Measurements from ENCODE around the gene CYB561.

DNA sequence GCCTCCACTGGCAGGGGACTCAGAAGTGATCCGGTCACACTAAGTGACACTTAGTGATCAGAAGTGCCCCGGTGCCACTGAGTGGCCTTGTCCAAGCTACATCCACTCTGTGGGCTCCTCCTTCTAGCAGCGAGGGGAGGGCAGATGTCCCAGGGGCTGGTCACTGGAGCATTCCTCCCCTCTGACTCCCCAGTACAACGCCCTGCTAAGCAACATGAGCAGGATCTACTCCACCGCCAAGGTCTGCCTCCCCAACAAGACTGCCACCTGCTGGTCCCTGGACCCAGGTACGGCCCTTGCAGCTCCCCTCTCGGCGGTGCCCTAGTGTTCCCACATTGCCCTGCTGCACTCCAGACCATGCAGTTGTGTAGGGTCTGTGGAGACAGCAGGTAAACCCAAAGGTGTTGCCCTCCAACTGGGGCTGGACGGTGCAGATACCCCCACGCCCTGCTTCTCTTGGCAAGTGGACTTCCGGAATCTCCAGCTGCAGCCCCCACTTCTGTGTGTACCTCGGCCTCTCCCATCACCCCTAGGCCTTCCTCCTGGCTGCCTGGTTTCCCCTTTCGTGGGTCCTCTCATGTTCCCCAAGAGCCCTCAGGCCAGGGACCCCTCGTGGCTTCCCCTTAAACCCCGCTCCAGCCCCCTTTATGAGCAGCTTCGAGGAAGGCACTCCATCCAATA, 32.8 kb upstream of the CYB561 start:
- TF ChIP-seq, protein P1, sequence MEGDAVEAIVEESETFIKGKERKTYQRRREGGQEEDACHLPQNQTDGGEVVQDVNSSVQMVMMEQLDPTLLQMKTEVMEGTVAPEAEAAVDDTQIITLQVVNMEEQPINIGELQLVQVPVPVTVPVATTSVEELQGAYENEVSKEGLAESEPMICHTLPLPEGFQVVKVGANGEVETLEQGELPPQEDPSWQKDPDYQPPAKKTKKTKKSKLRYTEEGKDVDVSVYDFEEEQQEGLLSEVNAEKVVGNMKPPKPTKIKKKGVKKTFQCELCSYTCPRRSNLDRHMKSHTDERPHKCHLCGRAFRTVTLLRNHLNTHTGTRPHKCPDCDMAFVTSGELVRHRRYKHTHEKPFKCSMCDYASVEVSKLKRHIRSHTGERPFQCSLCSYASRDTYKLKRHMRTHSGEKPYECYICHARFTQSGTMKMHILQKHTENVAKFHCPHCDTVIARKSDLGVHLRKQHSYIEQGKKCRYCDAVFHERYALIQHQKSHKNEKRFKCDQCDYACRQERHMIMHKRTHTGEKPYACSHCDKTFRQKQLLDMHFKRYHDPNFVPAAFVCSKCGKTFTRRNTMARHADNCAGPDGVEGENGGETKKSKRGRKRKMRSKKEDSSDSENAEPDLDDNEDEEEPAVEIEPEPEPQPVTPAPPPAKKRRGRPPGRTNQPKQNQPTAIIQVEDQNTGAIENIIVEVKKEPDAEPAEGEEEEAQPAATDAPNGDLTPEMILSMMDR (IDR thresholded peaks at IDR 0.05 in 2 of 3, conservative IDR thresholded peaks at IDR 0.05 in 1 of 3; ENCODE audit: control insufficient read depth in 2 of 3, extremely low read depth in 1 of 3, insufficient read depth in 1 of 3, low read depth in 3 of 3, low read length in 3 of 3) = peak; percentile 85 to 94 (median 86)
- TF ChIP-seq, protein P2, sequence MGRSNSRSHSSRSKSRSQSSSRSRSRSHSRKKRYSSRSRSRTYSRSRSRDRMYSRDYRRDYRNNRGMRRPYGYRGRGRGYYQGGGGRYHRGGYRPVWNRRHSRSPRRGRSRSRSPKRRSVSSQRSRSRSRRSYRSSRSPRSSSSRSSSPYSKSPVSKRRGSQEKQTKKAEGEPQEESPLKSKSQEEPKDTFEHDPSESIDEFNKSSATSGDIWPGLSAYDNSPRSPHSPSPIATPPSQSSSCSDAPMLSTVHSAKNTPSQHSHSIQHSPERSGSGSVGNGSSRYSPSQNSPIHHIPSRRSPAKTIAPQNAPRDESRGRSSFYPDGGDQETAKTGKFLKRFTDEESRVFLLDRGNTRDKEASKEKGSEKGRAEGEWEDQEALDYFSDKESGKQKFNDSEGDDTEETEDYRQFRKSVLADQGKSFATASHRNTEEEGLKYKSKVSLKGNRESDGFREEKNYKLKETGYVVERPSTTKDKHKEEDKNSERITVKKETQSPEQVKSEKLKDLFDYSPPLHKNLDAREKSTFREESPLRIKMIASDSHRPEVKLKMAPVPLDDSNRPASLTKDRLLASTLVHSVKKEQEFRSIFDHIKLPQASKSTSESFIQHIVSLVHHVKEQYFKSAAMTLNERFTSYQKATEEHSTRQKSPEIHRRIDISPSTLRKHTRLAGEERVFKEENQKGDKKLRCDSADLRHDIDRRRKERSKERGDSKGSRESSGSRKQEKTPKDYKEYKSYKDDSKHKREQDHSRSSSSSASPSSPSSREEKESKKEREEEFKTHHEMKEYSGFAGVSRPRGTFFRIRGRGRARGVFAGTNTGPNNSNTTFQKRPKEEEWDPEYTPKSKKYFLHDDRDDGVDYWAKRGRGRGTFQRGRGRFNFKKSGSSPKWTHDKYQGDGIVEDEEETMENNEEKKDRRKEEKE (IDR thresholded peaks at IDR 0.05) = no peak
- no peak for TF ChIP-seq RCOR1 (conservative IDR thresholded peaks at IDR 0.05; ENCODE audit: low read depth, low read length)
- no peak for TF ChIP-seq EZH2 (IDR thresholded peaks at IDR 0.05; ENCODE audit: borderline replicate concordance, control insufficient read depth, low read depth, low read length)
- TF ChIP-seq, protein P3, sequence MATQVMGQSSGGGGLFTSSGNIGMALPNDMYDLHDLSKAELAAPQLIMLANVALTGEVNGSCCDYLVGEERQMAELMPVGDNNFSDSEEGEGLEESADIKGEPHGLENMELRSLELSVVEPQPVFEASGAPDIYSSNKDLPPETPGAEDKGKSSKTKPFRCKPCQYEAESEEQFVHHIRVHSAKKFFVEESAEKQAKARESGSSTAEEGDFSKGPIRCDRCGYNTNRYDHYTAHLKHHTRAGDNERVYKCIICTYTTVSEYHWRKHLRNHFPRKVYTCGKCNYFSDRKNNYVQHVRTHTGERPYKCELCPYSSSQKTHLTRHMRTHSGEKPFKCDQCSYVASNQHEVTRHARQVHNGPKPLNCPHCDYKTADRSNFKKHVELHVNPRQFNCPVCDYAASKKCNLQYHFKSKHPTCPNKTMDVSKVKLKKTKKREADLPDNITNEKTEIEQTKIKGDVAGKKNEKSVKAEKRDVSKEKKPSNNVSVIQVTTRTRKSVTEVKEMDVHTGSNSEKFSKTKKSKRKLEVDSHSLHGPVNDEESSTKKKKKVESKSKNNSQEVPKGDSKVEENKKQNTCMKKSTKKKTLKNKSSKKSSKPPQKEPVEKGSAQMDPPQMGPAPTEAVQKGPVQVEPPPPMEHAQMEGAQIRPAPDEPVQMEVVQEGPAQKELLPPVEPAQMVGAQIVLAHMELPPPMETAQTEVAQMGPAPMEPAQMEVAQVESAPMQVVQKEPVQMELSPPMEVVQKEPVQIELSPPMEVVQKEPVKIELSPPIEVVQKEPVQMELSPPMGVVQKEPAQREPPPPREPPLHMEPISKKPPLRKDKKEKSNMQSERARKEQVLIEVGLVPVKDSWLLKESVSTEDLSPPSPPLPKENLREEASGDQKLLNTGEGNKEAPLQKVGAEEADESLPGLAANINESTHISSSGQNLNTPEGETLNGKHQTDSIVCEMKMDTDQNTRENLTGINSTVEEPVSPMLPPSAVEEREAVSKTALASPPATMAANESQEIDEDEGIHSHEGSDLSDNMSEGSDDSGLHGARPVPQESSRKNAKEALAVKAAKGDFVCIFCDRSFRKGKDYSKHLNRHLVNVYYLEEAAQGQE (IDR thresholded peaks at IDR 0.05; ENCODE audit: low read depth, low read length) = no peak

Data from GM12878 (cell line).